Ovary (tissue), 9 donors: ENCODE results near the gene NME9. TPM values are rescaled to one million over a fixed set of nuclear protein-coding genes. Genes with fewer than 3 reads are reported as not detected.

Experiments
- DNase-seq, 5 donors: peaks; one replicate each; pipeline ENCODE4 v3.0.0-alpha.2; 2019 to 2020
- H3K27ac ChIP-seq, 2 donors: fragments of 200-600 bp; one replicate each; pipeline versions ENCODE4 v1.5.1 to v1.8.0; 2019 to 2022
- H3K27me3 ChIP-seq: fragments of 200-600 bp; one replicate; pipeline ENCODE4 v1.8.0; 2022
- H3K36me3 ChIP-seq: fragments of 200-600 bp; sonication (generic); one replicate; pipeline ENCODE4 v1.5.1; 2019
- H3K4me1 ChIP-seq: one replicate; pipeline ENCODE4 v1.8.1; 2013; ENCODE audit warnings: mild to moderate bottlenecking, moderate library complexity; ENCODE audit not compliant: insufficient read depth
- H3K4me3 ChIP-seq: fragments of 200-600 bp; sonication (generic); one replicate; pipeline ENCODE4 v1.5.1; 2017
- H3K9me3 ChIP-seq, 2 donors: fragments of 200-600 bp in 1 of 2; sonication (generic) in 1 of 2; one replicate each; pipeline versions ENCODE4 v1.5.1 to v1.8.1; 2013 to 2019; ENCODE audit warnings: mild to moderate bottlenecking in 1 of 2, moderate library complexity in 1 of 2
- EP300 ChIP-seq: sonication (generic); formaldehyde crosslinking; IDR thresholded peaks from one replicate; pipeline ENCODE4 v1.6.1; 2017; ENCODE audit warnings: antibody characterized with exemption
- POLR2A ChIP-seq: fragments of 450-650 bp; IDR thresholded peaks from one replicate; pipeline ENCODE4 v1.6.1; 2017; ENCODE audit warnings: antibody characterized with exemption, mild to moderate bottlenecking, moderate library complexity
- WGBS, 3 donors: extraction: QIAGEN DNeasy Blood & Tissue Kit in 1 of 3; methylation state at CpG; one replicate each; pipeline versions ENCODE4 v1.1.5 to v1.1.7; 2013 to 2017; 5-methylcytosine and 5-hydroxymethylcytosine counted together
- intact Hi-C, 4 donors: fragments of 100-400 bp; cut with DNase I; formaldehyde crosslinking; loops; one replicate each; pipeline versions ENCODE4 v1.11.0 to v1.15.1; 2022 to 2023
- polyA plus RNA-seq, 2 donors: library from polyadenylated mRNA; stranded (reverse); fragments of 200-250 nt in 1 of 2; fragments of 350-450 nt in 1 of 2; fragmentation: Illumina TruSeq in 1 of 2; extraction: RNeasy Lipid Tissue Mini Kit (QIAGEN cat#74804) in 1 of 2; gene quantifications; one replicate each; pipeline ENCODE4 v1.2.3, GENCODE V29; 2013 to 2014
- total RNA-seq, 7 donors: library from RNA; depleted of rRNA in 2 of 7; stranded (reverse); fragments of >200 nt in 2 of 7; fragmentation: NEBNext Ultra II Directional in 3 of 7; extraction: Animal tissue kit (Norgen Biotek cat#: 25700) in 3 of 7; gene quantifications; one replicate each; pipeline versions ENCODE4 v1.1.0 to v1.2.4, GENCODE V29; 2016 to 2023
- TF ChIP-seq, protein P1 (sequence below), 3 donors: fragments of 450-650 bp in 2 of 3; fragments of 200-600 bp in 1 of 3; IDR thresholded peaks; one replicate each; pipeline versions ENCODE4 v1.5.1 to v1.8.0; 2016 to 2022; ENCODE audit warnings: antibody characterized with exemption in 3 of 3, mild to moderate bottlenecking in 1 of 3
- donor health status: DM: no; HTN: no; CAD: no; lungs with moderate emphysema.
- donor health status: DM: no; HTN: no; CAD: no.
- donor health status: Bipolar disorder and iron deficiency.
- donor health status: DM: yes; HTN: yes; CAD: no.
- donor health status: DM: no; HTN: no; CAD: no.
- donor health status: DM: yes; HTN: yes; CAD: no.

The NME9 gene
- total and polyA plus RNA-seq, 9 donors, result 0.23 to 9.8 (median 0.82) TPM

DNA sequence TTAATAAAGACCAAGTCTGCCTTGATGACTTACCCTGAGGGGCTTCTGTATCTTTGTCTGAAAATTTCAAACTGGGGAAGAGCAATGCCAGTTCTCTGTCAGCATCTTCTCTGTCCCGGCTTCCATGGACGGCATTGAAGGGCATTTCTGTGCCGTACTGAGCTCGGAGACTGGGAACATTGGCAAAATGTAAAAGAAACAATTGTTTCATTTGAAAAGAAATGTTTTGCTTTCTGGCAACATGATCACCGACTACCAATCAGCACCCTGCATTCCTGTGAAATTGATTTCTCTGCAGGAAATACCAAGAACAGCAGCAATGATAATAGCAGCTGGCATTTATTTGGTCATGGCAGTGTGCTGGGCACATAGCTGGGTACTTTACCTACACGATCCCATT, 26.2 kb downstream of the NME9 start:
- Histone ChIP-seq H3K27me3 (no peaks in the 10 kb centered on the region), H3K27ac (no peak overlapping the region), H3K4me3 (no peak overlapping the region), H3K36me3 (no peaks in the 10 kb centered on the region), H3K4me1 (no peaks in the 10 kb centered on the region), H3K9me3 (no peaks in the 10 kb centered on the region)
- intact Hi-C loops, result no loop called here
- no peak for DNase-seq
- WGBS, 3 donors, result 62 to 89% (median 75%) methylated on average over 6 of the region's 6 CpGs
- TF ChIP-seq EP300, result no peak
- TF ChIP-seq, protein P1, sequence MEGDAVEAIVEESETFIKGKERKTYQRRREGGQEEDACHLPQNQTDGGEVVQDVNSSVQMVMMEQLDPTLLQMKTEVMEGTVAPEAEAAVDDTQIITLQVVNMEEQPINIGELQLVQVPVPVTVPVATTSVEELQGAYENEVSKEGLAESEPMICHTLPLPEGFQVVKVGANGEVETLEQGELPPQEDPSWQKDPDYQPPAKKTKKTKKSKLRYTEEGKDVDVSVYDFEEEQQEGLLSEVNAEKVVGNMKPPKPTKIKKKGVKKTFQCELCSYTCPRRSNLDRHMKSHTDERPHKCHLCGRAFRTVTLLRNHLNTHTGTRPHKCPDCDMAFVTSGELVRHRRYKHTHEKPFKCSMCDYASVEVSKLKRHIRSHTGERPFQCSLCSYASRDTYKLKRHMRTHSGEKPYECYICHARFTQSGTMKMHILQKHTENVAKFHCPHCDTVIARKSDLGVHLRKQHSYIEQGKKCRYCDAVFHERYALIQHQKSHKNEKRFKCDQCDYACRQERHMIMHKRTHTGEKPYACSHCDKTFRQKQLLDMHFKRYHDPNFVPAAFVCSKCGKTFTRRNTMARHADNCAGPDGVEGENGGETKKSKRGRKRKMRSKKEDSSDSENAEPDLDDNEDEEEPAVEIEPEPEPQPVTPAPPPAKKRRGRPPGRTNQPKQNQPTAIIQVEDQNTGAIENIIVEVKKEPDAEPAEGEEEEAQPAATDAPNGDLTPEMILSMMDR (IDR thresholded peaks at IDR 0.05), result no peak
- TF ChIP-seq POLR2A, result no peak

DNA sequence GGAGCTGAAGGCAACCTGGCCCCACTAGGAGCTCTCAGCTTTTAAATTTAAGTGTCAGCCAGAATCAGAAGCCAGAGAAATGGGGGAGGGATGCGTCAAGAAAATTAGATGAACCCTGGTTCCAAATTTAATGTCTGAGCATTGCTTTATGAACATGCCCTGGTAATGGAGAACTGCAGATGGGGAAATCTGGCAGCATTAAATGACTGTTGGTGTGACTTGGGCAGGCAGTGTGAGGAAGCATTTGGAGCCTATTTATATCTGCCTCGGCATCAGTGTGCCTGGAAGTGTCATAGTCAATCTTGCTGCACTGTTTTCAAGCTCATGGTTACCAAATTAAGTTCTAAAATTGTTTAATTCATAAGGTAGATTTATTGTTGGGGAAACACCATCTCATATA, 29.0 kb downstream of the NME9 start:
- Histone ChIP-seq H3K27me3 (no peaks in the 10 kb centered on the region), H3K36me3 (no peaks in the 10 kb centered on the region), H3K27ac (no peak overlapping the region), H3K4me1 (no peaks in the 10 kb centered on the region), H3K4me3 (no peak overlapping the region), H3K9me3 (no peaks in the 10 kb centered on the region)
- TF ChIP-seq EP300 (no peak), POLR2A (no peak)
- TF ChIP-seq, protein P1 (IDR thresholded peaks at IDR 0.05), result no peak
- WGBS, 3 donors, result 83 to 84% (median 84%) methylated on average over 2 of the region's 2 CpGs
- no peak for DNase-seq
- intact Hi-C loops, result no loop called here

DNA sequence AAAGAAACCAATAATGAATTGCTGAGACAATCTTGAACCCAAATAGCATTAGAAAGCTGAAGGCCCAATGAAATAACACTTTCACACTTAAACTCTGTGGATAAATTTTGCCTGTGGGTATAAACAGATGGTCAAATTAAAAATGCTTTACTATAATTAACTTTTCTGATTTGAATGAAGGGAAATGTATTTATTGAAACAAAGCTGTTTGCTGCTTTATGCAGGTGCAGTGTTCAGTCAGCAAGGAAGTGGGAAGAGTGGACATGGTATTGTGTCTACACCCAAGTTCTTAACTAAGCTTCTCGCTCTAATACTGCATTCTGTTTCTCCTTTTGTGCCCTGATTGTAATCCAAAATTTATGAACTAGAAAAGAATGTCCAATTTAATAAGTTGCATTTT, 31.8 kb downstream of the NME9 start:
- intact Hi-C loops, result no loop called here
- H3K4me1 ChIP-seq, result no peaks in the 10 kb centered on the region
- no peak overlapping the region for H3K27ac ChIP-seq
- H3K27me3 ChIP-seq, result no peaks in the 10 kb centered on the region
- DNase-seq, result no peak
- TF ChIP-seq POLR2A, result no peak
- no peak for TF ChIP-seq EP300
- TF ChIP-seq, protein P1 (IDR thresholded peaks at IDR 0.05), result no peak
- H3K4me3 ChIP-seq, result no peak overlapping the region
- 87 to 94% (median 93%) methylated on average over 1 of the region's 1 CpG for WGBS, 3 donors
- no peaks in the 10 kb centered on the region for H3K36me3 ChIP-seq
- no peaks in the 10 kb centered on the region for H3K9me3 ChIP-seq

DNA sequence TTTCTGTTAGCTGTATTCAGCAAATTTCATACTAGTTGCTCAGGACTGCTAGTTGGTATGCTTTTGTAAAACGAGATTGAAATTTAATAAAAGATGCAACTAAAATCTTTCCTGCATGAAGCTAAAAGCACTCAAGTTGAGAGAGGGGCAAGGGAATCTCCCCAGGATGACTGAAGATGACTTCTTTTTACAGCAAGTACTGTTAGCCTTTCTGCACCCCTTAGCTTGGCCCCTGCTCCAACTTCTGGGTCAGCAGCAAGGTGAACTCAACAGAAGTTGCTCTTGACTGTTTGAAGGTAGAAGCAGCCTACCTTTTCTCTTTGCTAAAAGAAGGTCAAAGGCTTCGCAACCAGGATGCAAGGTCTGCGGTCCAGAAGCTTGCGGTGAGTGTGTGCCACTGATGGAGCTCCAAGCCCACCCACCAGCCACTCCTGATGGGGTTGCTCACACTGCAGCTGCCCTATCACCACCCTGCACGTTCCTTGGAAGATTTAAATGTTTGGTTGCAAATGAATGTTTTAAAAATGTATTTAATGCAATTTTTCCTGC, 32.5 kb downstream of the NME9 start:
- intact Hi-C loops, result no loop called here
- TF ChIP-seq EP300 (no peak), POLR2A (no peak)
- TF ChIP-seq, protein P1 (IDR thresholded peaks at IDR 0.05), result no peak
- H3K9me3 ChIP-seq, result no peaks in the 10 kb centered on the region
- H3K4me3 ChIP-seq, result no peak overlapping the region
- no peaks in the 10 kb centered on the region for H3K36me3 ChIP-seq
- H3K4me1 ChIP-seq, result no peaks in the 10 kb centered on the region
- no peaks in the 10 kb centered on the region for H3K27me3 ChIP-seq
- WGBS, 3 donors, result 82 to 89% (median 88%) methylated on average over 5 of the region's 5 CpGs
- no peak for DNase-seq
- no peak overlapping the region for H3K27ac ChIP-seq

DNA sequence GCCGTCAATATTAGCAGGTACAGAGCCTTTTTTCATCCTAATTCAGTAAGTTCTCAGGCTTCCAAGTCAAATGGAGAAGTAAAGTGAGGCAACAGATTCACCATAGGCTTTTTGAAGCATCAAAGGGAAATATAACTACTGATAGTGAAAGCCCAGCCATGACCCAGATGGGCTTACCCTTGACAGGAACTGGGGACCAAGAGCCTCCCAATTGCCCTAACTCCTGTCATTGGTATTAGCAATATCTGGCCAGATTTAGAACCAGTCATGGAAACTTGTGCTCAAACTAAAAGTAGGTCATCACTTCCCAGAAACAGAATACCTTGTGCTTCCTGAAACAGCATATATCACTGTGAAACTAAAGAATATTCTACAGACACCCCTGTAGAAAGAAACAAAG, 33.0 kb downstream of the NME9 start:
- intact Hi-C loops, result no loop called here
- Histone ChIP-seq H3K4me1 (no peaks in the 10 kb centered on the region), H3K27me3 (no peaks in the 10 kb centered on the region), H3K36me3 (no peaks in the 10 kb centered on the region), H3K9me3 (no peaks in the 10 kb centered on the region), H3K4me3 (no peak overlapping the region), H3K27ac (no peak overlapping the region)
- WGBS, 3 donors, result 91 to 94% (median 91%) methylated on average over 1 of the region's 1 CpG
- DNase-seq, result no peak
- TF ChIP-seq POLR2A (no peak), EP300 (no peak)
- TF ChIP-seq, protein P1 (IDR thresholded peaks at IDR 0.05), result no peak
